Fibroblast of skin of right biceps (primary cell): ENCODE measurements around the gene HMCN2.

ENCODE experiments used
- DNase-seq: peaks from one replicate; pipeline ENCODE4 v3.0.0-alpha.2; 2013

Gene HMCN2, protein sequence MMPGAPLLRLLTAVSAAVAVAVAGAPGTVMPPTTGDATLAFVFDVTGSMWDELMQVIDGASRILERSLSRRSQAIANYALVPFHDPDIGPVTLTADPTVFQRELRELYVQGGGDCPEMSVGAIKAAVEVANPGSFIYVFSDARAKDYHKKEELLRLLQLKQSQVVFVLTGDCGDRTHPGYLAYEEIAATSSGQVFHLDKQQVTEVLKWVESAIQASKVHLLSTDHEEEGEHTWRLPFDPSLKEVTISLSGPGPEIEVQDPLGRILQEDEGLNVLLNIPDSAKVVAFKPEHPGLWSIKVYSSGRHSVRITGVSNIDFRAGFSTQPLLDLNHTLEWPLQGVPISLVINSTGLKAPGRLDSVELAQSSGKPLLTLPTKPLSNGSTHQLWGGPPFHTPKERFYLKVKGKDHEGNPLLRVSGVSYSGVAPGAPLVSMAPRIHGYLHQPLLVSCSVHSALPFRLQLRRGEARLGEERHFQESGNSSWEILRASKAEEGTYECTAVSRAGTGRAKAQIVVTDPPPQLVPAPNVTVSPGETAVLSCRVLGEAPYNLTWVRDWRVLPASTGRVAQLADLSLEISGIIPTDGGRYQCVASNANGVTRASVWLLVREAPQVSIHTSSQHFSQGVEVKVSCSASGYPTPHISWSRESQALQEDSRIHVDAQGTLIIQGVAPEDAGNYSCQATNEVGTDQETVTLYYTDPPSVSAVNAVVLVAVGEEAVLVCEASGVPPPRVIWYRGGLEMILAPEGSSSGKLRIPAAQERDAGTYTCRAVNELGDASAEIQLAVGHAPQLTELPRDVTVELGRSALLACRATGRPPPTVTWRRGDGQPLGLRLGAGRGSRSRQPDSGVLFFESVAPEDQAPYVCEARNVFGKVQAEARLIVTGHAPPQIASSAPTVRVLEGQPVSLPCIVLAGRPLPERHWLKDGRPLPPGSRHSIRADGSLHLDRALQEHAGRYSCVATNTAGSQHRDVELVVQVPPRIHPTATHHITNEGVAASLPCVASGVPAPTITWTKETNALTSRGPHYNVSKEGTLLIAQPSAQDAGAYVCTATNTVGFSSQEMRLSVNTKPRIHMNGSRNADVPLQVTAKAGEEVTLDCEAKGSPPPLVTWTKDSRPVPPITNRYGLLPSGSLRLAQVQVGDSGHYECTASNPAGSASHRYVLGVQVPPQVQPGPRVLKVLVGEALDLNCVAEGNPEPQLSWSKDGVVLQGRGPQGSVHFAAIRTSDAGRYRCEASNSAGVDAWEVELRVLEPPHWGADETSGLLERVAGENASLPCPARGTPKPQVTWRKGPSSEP (N-terminal part only)

DNA sequence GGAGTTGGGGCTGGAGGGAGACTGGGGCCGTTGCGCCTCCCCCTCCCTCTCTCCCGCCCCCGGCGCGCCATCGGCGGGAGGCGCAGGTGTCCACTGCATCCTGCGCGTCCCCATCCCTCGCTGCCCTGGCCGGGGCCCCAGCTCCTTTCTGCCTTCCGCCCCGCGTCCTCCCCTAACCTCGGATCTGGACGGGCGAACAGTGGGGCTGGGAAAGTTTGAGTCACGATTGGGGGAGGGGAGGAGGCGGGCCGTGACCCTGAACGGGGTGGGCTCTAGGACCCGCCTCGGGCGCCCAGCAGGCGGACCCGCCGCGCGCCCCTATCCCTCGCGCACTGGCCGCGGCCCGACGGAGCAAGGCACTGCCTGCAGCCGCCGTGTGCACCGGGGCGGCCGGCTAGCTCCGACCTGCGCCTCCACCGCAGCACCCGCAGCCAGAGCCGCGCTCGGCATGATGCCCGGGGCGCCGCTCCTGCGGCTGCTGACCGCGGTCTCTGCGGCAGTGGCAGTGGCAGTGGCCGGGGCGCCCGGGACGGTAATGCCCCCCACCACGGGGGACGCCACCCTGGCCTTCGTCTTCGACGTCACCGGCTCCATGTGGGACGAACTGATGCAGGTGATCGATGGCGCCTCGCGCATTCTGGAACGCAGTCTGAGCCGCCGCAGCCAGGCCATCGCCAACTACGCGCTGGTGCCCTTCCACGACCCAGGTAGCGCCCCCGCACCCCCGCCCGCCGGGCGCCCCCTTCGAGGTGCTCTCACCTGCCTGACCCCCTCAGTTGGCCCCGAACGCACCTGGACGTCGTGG lies at the start of gene HMCN2:
Gene HMCN2, plus strand, starts transcription at position 330 of the 805 bp plus-strand sequence. Its CDS starts 119 bp downstream, at position 449.
- no peak for DNase-seq

- DNase-seq: no peak
Observed at GRCh38 chr9:130217838-130218237, 47.7 kb upstream of the HMCN2 start.

DNA sequence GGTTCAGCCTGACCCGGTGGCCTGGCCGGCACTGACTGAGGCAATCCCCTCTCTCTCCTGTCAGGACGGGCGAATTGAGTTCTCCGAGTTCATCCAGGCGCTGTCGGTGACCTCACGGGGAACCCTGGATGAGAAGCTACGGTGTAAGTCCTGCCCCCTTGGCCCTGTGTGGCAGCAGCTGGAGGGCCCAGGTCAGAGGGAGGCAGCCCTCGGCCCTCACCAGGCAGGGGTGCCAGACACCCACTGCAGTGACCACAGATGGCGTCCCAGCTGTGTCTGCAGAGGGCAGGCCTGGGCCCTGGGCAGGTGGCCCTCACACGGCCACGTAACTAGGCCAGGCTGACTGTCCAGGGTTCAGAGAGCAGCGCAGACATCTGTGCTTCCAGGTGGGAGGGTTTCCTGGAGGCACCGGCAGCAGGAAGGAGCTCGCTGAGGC lies 45.9 kb upstream of the HMCN2 start:
- DNase-seq: no peak

DNA sequence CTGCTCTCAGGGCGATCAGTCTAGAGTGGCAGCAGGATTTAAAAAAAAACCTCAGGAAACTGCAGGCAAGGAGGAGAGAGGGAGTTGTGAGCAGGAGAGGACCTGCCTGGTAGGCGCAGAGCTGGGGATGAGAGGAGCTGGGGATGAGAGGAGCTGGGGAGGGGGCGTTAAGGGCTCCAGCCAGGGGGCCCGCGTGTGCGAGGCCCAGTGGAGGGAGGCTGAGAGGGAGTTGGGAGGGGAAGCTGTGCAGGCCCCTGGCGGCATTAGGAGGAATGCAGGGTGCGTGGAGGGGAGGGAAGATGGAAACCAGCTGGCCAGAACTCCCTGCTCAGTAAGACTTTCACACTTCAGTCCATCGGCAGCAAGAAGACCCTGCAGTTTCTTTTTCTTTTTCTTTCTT lies 45.2 kb upstream of the HMCN2 start:
- DNase-seq: peak; percentile 43

GRCh38 chr9:130222833-130223232 lies 42.7 kb upstream of the HMCN2 start:
- no peak for DNase-seq

GRCh38 chr9:130225071-130225470 lies 40.5 kb upstream of the HMCN2 start:
- DNase-seq: no peak

- no peak for DNase-seq
Observed at GRCh38 chr9:130225586-130225985, 40.0 kb upstream of the HMCN2 start.

DNA sequence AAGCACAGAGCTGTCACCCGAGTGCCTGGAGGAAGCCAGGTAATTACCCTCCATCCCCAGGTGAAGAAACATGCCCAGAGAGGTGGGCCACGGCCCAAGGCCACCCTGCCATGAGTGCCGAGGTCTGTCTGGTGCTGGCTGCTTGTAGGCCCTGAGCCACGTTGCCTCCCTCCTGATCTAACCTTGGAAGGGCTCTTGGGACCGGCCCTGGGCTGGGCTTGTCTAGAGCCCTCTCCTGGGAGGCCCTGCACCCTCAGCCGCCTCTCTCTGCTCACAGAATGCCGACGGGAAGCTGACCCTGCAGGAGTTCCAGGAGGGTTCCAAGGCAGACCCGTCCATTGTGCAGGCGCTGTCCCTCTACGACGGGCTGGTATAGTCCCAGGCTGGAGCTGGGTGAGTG lies 39.4 kb upstream of the HMCN2 start:
- DNase-seq: no peak

GRCh38 chr9:130227833-130228232 lies 37.7 kb upstream of the HMCN2 start:
- no peak for DNase-seq

- DNase-seq: no peak
Observed at GRCh38 chr9:130229759-130230158, 35.8 kb upstream of the HMCN2 start.

DNA sequence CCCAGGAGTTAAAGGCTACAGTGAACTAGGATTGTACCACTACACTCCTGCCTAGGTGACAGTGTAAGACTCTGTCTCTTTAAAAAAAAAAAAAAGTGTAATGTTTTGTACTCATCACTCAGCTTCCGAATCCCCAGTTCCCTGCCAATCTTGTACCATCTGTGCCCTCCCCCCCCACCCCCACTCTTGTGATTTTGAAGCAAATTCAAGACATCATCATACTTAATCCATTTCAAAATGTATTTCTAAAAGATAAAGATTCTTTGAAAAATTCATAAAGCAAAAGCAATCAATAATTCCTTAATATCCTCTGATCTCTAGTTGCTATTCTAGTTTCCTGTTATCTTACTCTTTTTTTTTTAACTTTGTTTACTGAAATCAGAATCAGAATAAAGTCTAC lies 34.9 kb upstream of the HMCN2 start:
- no peak for DNase-seq

GRCh38 chr9:130232899-130233586 lies 32.5 kb upstream of the HMCN2 start:
- DNase-seq: no peak

DNA sequence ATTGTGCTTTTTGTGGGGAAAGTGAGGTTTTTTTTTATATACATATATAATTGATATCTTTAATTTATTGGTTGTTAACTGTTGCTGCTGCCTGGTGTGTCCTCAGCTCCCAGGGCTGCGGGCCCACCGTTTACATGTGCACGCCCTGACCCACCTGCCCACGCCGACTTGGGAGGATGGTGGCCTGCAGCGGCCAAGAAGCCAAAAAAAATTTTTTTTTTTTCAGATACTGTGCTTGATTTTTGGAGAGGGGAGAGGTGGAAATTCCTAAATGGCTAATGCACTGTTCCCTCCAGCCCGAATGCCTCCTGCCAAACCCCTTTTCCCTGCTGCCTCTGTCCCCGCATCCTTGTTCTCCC lies 32.0 kb upstream of the HMCN2 start:
- DNase-seq: no peak

DNA sequence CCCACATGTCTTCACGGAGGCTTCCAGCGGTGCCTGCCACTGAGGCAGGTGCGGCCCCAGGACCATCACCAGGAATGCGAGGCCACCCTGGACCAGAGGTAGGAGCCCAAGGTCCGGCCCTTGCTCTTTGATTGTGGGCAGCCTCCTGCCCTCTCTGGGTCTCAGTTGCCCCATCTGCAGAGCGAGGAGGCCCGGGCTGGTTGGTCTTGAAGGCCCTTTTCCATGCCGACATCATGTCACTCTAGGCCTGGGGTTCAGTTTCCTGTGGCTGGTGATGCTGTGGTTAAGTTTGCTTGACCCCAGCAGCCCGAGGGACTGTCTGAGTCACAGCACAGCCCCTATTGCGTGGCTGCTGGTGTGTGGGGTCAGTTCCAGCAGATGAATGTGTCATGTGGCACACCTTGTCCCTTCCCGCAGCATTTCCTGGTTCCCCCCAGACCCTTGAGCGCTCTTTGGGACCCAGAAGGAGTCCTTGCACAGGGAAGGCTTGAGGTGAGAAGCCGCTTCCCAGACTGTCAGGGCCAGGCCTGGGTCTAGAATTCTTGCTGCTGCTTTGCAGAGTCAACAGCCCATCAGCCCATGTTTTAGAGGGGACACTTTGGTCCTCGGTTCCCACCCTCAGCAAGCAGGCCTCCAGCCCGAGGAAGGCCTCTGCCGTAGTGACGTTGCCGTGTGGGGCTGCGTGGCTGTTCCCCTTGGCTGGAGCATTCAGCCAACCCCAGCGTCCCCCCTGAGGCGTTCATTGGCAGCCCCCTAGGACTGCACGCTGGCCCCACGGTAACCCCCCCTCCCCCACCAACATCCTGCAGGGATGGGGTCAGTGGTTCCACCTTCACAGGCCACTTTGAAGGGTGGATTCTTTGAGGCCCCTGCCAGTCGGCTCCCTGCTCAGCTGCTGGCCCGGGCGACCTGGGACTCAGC lies 31.0 kb upstream of the HMCN2 start:
- peak; percentile 23 for DNase-seq

GRCh38 chr9:130235558-130236435 lies 29.8 kb upstream of the HMCN2 start:
- peak; percentile 58 for DNase-seq

DNA sequence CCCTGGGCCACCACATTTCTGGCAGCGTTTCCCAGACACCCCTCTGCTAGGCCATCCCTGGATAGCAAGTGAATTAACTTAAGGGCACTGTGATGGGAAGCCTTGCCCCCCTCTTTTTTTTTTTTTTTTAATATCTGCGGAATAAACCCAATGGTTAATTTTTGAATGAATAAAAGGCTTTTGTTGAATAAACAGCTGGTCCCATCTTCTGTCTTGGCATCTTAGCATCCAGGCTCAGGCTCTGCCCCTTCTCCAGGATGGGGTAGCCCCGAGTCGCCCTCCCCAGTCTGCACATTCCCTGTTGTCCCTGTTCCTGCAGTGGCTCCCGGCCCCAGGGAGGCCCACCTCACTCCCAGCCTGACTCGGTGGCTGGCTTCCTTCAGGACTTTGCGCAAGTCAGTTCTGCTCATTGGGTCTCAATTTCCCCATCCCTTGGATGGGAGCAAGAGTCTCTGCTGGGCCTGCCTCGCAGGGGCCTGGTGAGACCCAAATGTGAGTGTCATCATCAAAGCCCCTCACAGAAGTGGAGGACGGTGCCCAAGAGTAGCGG lies 29.0 kb upstream of the HMCN2 start:
- DNase-seq: no peak

GRCh38 chr9:130237076-130237475 lies 28.5 kb upstream of the HMCN2 start:
- peak; percentile 22 for DNase-seq

DNA sequence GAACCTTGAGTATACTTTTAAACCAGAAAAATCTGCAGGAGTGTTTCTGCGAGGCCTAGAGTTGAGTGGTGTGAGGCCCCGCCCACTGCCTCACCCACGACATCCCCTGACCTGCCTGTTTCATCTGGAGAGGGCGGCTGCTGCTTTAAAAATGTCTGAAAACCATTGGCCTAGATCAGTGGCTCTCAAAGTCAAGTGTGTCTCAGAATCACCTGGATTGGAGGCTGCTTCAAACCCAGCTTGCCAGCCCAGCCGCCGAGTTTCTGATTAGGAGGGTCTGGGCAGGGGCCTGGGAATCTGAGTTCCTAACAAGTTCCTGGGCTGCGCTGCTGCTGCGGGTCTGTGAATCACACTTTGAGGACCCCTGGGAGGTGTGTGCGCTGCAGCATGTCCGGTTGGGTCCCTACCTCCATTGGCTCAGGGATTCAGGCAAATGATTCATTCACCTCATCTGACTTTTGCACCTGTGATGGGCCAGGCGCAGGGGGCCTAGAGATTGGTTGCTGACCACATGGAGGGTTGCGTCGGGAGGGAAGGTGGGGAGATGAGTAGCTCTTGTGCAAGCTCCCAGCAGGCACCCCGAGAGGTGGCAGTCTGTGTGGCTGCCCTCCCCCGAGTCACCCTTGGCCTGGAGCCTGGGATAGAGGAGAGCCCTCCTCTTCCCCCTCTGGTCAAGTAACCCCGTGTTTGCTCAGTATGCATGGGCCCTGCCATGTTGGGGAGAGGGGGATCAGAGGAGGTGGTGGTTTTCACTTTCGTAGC lies 27.6 kb upstream of the HMCN2 start:
- DNase-seq: no peak
